HK-2 (cell line): ENCODE data around the gene NSUN3.
A peak's percentile ranks its signal among the peaks of the same experiment; 100 is the strongest.
"Not testable (repeated sequence)": the region's sequence is repeated elsewhere in the genome, so short reads cannot be mapped to it uniquely, and the experiment has no call there.

Experiments
- DNase-seq: peaks from one replicate; pipeline ENCODE4 v3.0.0-alpha.2; 2018; ENCODE audit not compliant: unreplicated experiment

NSUN3 gene

GRCh38 chr3:94062513-94063404 is at the start of gene NSUN3, which contains the start of gene DHFR2:
Gene NSUN3, plus strand, starts transcription at chr3:94063061. Its CDS starts 66 bp downstream, at chr3:94063127.
Gene DHFR2, minus strand, starts transcription at chr3:94062916. Its CDS starts 1,405 bp downstream, at chr3:94061511.
- peak; percentile 96 for DNase-seq

GRCh38 chr3:94015025-94015424 is 47.8 kb upstream of the NSUN3 start:
- DNase-seq, result no peak

GRCh38 chr3:94019659-94020058 is 43.2 kb upstream of the NSUN3 start:
- no peak for DNase-seq

- no peak for DNase-seq
Measured at GRCh38 chr3:94020293-94020692, 42.6 kb upstream of the NSUN3 start.

- no peak for DNase-seq
Measured at GRCh38 chr3:94024385-94024784, 38.5 kb upstream of the NSUN3 start.

- DNase-seq, result no peak
Measured at GRCh38 chr3:94026623-94027022, 36.2 kb upstream of the NSUN3 start.

GRCh38 chr3:94028093-94028837 is 34.6 kb upstream of the NSUN3 start, which contains the start of gene STX19:
Gene STX19, minus strand, starts transcription at chr3:94028597. Its CDS starts 13,328 bp downstream, at chr3:94015269.
- DNase-seq, result no peak

GRCh38 chr3:94036909-94037507 is 25.9 kb upstream of the NSUN3 start:
- no peak for DNase-seq

- no peak for DNase-seq
Measured at GRCh38 chr3:94043285-94043684, 19.6 kb upstream of the NSUN3 start.

GRCh38 chr3:94044100-94044936 is 18.5 kb upstream of the NSUN3 start:
- not testable (repeated sequence) for DNase-seq

- no peak for DNase-seq
Measured at GRCh38 chr3:94046533-94046932, 16.3 kb upstream of the NSUN3 start.

GRCh38 chr3:94049267-94049666 is 13.6 kb upstream of the NSUN3 start:
- no peak for DNase-seq

GRCh38 chr3:94050546-94050945 is 12.3 kb upstream of the NSUN3 start:
- DNase-seq, result no peak

- no peak for DNase-seq
Measured at GRCh38 chr3:94061297-94061696, 1.6 kb upstream of the NSUN3 start.

GRCh38 chr3:94063496-94064119 is 747 bp downstream of the NSUN3 start:
- no peak for DNase-seq

- DNase-seq, result no peak
Measured at GRCh38 chr3:94064243-94064860, 1.5 kb downstream of the NSUN3 start.

GRCh38 chr3:94065122-94065521 is 2.3 kb downstream of the NSUN3 start:
- no peak for DNase-seq

GRCh38 chr3:94065819-94066480 is 3.1 kb downstream of the NSUN3 start:
- DNase-seq, result no peak

- no peak for DNase-seq
Measured at GRCh38 chr3:94066506-94067500, 3.9 kb downstream of the NSUN3 start.
